HG02973 (cell line): ENCODE data around the gene SBNO2.
"Not testable (repeated sequence)": the region's sequence is repeated elsewhere in the genome, so short reads cannot be mapped to it uniquely, and the experiment has no call there.

Experiments
- ATAC-seq: cut with Tn5 transposase; IDR thresholded peaks from one replicate; pipeline ENCODE4 v1.9.1; 2021; ENCODE audit warnings: moderate library complexity; ENCODE audit not compliant: unreplicated experiment

Gene SBNO2

DNA sequence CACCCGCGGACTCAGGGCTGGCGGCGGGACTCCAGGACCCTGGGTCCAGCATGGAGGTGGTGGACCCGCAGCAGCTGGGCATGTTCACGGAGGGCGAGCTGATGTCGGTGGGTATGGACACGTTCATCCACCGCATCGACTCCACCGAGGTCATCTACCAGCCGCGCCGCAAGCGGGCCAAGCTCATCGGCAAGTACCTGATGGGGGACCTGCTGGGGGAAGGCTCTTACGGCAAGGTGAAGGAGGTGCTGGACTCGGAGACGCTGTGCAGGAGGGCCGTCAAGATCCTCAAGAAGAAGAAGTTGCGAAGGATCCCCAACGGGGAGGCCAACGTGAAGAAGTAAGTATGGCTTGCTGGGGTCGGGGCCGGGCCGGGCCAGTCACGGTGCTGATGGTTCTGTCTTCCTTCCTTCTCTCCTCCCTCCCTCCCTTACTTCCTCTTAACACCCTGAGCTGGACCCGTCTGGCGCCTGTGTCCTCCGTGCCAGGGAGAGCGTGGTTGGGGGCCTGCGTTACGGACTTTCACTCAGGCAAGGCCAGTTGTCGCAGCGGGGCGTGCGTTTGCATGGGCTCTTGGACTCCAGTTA lies 32.9 kb upstream of the SBNO2 start:
- no peak for ATAC-seq

DNA sequence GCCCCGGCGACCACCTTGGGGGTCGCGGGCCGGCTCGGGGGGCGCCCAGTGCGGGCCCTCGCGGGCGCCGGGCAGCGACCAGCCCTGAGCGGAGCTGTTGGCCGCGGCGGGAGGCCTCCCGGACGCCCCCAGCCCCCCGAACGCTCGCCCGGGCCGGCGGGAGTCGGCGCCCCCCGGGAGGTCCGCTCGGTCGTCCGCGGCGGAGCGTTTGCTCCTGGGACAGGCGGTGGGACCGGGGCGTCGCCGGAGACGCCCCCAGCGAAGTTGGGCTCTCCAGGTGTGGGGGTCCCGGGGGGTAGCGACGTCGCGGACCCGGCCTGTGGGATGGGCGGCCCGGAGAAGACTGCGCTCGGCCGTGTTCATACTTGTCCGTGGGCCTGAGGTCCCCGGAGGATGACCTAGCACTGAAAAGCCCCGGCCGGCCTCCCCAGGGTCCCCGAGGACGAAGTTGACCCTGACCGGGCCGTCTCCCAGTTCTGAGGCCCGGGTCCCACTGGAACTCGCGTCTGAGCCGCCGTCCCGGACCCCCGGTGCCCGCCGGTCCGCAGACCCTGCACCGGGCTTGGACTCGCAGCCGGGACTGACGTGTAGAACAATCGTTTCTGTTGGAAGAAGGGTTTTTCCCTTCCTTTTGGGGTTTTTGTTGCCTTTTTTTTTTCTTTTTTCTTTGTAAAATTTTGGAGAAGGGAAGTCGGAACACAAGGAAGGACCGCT lies 32.2 kb upstream of the SBNO2 start:
- ATAC-seq: peak; percentile 9

DNA sequence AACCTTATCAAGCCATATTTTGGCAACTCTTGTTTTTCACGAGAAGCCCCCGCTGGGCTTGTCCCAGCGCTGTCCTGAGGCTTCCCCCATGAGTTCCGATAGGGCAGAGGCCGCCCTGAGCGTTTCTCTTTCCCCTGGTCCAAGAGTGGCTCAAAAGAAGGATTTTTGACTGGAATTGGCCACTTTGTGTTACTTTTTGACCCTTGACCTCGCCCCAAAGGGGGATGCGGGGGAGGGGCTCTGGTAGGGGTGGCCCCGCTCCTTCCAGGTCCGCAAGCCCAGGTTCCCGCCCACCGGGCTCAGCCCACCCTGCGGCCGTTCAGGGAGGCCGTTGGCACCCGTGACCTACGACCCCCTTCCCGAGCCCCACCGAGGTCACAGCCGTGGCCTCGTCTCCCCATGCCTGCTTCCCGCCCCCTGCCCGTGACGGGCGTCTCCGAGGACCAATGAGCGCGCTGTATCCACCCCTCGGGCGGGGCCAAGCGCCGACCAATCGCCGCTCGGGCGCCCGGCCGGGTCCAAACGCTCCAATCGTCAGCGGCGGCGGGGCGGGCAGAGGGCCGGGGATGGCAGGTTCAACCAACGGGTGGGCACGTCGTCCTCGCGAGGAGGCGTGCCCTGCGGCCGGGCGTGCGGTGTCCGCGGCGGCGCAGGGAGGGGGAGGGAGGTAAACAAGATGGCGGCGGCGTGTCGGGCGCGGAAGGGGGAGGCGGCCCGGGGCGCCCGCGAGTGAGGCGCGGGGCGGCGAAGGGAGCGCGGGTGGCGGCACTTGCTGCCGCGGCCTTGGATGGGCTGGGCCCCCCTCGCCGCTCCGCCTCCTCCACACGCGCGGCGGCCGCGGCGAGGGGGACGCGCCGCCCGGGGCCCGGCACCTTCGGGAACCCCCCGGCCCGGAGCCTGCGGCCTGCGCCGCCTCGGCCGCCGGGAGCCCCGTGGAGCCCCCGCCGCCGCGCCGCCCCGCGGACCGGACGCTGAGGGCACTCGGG lies 31.3 kb upstream of the SBNO2 start, which contains the start of gene STK11:
Gene STK11 (plus strand): TSS at position 665 of the 986 bp plus-strand sequence. CDS start 1,136 bp downstream, outside the sequence.
- ATAC-seq: peak; percentile 80

DNA sequence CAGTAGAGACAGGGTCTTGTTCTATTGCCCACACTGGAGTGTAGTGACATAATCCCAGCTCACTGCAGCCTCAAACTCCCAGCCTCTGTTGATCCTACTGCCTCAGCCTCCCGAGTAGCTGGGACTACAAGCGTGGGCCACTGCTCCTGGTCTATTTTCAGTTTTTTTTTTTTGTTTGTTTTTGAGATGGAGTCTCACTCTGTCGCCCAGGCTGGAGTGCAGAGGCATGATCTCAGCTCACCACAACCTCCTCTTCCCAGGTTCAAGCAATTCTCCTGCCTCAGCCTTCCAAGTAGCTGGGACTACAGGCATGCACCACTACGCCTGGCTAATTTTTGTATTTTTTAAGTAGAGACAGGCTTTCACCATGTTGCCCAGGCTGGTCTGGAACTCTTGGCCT lies 26.5 kb upstream of the SBNO2 start:
- ATAC-seq: not testable (repeated sequence)

DNA sequence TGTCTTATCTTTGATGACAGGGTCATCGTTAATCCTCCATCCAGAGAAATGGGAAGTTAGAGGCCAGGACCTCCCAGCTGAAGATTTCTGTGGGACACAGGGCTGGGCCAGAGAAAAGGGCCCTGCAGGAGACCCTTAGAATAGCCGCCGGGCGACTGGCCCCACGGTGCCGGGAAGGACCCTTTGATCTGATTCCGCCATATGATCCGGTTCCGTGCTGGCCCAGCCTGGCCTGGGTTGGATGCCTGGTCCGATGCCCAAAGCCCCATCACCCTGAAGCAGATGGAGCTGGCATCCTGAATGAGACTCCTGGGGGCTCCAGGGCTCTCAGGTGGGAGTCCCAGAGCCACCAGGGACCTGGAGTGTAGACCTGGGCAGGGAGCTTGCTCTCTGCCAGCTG lies 25.5 kb upstream of the SBNO2 start:
- no peak for ATAC-seq

DNA sequence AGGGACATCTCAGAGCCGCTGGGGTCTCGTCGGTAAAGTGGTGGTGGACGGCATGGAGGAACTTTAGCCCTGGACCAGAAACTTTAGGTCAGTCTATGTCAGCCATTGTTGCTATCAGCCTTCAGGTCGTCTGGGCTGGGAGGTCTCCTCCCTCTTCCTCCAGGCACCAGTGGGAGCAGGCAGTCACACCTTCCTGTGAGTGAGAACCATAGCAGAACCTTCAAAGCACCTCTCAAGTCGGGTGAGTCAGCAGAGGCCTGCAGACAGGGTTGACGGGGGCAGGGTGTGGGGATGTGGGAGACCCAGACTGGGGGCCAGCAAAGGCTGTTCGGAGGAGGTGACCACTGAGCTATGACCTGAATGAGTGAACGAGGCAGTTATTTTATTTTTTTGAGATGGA lies 15.4 kb upstream of the SBNO2 start:
- ATAC-seq: no peak

DNA sequence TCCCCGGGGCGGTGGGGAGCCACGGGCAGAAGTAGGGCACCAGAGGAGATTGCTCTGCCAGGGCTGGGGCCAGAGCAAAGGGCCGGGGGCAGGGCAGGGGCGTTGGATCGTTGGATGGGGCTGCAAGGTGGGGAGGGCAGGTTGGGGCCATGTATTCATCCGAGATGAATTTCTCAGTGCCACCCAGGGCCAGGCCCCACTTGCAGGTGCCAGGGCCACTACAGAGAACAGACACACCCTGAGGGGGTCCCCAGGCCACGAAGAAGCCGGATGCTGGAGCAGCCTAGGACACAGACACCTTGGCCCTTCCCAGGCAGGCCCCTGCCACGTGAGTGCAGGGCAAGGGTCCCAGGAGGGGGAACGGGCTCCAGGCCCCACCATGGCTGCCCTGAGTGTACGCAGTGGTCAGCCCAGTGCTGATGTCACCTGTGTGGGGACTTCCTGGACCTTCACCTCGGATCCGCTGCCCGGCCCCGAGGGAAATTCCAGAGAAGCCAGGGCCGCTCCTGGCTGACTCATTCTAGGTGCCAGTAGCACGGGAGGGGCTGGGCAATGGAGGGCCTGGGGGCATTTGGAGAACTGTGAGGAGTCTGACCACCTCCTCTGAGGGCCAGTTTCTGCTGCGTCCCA lies 9.6 kb upstream of the SBNO2 start:
- no peak for ATAC-seq

DNA sequence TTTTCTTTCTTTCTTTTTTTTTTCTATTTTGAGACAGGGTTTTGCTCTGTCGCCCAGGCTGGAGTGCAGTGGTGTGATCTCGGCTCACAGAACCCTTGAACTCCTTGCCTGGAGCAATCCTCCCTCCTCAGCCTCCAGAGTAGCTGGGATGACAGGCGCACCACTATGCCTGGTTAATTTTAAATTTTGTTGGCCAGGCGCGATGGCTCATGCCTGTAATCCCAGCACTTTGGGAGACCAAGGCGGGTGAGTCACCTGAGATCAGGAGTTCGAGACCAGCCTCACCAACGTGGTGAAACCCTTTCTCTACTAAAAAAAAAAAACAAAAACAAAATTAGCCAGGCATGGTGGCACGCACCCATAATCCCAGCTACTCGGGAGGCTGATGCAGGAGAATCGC lies 8.7 kb upstream of the SBNO2 start:
- ATAC-seq: no peak

DNA sequence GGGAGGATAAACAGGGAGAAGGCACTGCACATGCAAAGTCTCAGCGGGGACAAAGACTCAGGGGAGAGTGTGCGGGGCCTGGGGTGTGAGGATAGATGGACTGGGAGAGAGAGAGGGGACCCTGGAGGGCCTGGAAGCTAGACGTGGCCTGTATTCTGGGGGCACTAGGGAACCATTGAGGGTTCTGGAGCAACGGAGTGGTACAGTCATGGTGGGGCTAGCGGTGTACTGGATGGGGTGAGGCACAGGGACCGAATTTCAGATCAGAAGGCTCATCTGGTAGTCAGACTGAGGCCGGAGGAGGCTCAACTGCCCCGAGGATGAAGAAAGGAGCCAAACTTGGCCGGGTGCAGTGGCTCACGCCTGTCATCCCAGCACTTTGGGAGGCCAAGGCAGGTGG lies 8.0 kb upstream of the SBNO2 start:
- ATAC-seq: no peak

DNA sequence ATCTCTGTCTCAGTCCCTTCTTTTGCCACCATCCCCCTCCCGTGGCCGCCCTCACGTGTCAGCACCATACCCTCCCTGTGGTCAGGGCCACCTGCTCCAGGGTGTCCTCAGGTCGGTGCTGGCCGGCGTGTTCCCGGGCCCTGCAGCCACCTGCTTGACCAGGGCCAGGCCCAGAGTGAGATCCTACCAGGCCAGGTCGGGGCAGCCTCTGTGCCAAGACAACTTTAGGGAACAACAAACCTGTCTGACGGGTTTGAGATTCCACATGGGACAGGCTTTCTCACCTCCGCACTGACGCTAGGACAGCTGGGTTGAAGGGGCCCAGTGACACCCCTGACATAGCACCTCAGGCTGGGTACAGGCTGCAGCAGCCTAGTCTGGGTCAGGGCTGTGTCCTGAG lies 7.5 kb upstream of the SBNO2 start:
- no peak for ATAC-seq

DNA sequence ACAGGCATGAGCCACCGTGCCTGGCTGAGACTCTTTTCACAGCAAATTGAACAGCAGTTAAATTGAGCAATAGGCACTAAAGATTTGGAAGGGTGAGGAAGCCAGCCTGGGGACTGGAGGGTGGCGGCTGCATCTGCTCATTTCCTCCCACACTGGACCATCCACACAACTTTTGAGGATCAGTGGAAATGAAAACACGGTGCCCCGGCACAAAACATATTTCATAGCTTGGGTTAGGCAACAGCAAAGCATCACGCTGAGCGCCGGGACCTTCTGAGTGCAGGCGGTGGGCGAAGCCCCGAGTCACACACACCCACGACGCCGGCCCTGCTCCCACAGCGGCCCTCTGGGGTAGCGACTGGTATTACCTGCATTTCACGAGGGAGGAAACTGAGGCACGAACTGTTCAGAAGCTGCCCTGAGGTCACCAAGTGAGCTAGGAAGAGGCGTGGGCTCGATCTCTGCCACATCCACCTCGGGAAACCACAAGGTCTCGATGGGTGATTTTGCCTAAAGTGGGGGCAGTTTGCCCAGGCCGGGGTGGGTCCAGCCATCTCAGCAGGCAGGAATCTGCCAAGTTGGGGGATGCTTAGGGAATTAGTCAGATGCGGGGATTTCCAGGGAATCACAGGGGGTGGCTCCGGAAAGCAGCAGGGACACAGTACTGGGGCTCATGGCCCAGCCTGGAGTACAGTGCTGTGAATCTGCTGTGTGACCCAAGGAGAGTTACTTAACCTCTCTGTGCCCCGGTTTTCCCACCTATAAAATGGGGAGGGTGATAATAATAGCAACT lies 3.5 kb upstream of the SBNO2 start:
- ATAC-seq: no peak

DNA sequence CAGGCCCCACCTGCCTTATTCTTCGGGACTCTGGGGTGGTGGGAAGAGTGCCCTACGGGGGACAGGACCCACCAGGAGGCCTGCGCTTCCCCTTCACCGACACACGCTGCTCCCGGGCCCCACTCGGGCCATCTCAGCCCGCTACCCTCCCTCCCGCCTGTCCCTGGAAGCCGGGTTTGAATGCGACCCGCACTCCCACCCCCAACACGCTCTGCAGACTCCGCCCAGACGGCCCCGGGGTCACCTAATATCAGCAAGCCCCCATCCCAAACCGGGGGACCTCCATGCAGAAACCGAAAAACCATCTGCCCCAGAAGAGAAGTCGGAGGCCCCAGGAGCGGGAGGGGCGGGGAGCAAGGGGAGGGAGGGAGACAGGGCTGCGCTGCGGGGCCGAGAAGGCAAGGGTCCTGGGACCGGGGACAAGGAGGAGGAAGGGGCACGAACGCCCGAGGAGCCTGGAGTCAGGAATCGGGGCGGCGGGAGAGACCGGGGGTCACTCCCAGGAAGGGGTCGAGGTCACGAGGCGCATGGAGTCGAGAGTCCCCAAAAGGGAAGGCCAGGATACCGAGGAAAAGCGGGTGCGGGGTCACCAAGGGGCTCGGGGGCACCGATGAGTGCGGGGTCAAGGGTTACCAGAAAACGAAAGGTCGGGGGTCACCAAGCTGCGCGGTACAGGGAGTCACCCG lies 766 bp downstream of the SBNO2 start:
- ATAC-seq: no peak

DNA sequence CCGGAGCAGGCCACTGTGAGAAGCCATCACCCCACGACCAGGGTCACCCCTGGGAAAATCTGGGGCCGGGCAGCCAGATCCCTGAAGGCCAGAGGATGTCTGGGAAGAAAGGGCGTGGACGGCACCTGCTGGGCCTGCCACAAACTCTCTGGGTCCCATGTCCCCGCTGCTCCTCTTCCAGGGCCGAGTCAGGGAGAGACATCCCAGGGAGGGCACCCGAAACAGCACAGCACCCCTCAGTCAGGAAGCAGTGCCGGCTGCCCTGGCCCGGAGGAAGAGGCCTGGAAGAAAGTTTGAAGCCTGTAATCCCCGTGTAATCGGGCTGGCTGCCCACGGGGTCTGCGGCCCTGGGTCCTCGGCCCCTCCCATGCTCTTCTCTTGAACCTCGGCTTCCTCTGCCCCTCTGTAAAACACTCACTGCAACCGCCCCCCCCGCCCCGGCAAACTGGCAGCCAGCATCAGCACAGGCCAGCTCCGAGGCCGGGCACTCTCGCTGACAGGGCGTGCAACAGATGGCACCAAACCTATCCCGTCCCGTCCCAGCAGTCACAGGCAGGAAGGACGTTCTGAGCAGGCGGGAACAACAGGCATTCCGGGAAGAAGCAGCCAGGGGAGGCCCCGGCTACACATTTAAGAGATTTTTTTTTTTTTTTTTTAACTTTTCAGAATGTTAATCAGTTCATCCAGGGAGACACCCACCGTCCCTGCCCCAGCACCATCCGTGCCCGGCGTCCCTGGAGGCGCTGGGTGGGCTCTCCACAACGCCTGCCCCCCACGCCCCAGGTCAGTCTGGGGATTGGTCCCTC lies 1.5 kb downstream of the SBNO2 start:
- ATAC-seq: no peak

DNA sequence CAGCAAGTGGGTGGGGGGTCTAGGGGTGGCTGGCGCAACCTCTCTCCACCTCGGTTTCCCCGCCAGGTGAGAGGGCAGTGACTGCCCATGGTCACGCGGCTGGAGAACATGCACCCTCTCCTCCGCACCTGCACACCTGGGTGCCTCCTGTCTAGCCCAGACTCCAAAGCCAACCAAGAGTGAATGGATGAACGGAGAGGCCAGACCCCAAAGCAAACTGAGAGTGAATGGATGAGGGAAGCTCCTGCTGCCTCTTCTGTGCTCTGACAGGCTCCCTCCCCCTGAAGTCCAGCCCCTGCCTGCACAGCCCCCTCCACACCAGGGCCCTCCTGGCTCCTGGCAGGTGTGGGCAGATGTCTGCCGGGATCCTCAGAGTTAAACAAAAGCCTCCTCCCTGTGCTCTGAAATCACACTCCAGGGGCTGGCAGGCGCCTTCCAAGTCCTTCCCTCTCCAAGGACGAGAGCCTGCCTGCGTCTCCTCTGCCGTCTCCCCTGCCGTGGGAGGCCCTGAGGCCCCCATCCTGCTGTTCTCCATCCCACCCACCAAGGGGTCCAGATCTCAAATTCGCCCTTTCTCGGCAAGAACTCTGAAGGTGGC lies 2.2 kb downstream of the SBNO2 start:
- no peak for ATAC-seq

DNA sequence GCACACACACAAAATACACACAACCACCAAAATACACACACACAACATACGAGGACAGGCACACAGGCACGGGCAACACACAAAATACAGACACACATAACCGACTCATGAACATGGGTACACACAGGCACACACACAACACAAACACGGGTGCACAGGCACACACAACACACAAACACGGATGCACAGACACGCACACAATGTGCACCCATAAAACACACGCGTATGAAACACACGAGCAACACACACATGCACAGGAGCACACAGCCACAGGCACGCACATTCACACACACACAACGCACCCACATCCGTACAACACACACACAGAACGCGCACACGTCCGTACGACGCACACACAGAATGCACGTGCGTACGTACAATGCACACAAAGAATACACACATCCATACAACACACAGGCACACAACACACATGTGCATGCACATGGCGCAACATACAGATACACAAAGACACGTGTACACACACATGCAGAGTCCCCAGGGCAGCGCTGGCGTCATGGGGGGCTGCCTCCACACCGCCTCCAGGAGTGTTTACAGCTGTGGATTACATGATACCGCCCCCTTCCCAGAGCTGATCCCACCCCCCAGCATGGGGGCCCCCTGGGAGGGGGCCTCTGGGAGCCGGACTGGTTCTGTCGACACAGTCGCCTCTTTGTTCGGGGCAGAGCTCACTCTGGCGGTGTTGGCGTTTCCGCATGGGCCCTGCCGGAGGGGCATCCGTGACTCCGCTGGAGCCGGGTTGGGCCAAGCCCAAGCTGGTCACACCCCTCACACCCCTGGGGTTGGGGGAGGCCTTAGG lies 2.9 kb downstream of the SBNO2 start:
- ATAC-seq: no peak

DNA sequence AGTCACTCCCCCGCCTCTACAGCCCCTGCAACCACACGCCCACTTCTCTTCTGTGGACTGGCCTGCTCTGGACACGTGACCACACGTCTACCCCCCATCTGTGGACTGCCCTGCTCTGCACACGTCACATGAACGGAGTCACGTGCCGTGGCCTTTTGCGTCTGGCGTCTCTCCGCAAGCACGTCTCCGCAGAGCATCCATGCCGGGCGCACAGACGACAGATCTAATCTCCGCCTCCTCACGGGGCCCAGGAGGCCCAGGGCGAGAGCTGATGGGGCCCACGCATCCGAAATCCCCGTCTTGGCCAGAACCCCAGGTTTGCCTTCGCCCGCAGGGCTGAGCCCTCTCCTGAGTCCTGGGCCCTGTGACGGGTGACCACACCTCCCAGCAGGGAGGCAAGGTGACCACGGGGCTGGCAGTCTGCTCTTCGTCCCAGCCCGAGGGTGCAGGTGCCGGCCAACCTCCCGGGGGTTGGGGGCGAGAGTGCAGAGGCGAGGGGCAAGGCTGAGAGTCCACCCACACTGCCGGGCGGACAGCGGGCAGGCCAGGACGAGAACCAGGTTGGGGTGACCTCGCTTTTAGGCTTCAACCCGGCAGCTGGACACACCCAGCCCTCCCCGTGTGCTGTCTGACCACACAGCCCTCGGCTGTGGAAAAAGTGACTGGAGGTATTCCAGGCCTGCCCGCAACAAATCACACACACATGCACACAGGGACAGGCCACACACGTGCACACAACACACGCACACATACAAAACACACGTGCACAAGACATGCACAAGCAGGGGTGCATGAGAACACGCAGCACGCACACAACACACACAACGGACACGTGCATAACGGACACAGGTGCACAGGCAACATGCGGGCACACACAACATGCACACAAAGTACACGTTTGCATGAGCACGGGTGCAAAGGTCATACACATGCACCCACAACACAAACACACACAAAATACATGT lies 3.9 kb downstream of the SBNO2 start:
- no peak for ATAC-seq

DNA sequence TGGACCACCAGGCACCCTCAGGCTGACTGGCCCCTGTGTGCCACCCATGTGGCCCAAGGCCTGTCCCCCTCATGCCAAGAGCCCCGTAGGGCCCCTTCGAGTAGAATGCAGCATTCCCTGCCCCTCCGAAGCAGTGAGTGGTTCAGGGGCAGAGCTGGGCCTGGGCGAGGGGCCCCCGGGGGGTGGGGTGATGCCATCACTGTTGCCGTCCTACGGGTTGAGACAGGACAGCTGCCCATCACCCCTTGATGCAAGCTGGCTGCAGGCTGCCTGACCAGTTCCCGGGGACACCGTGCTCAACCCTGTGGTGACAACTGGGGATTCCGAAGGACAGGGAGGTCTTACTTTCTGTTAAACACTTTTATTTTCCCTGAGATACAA lies 4.7 kb downstream of the SBNO2 start:
- ATAC-seq: no peak
